Inferior parietal cortex (tissue), 1 donor: ENCODE measurements around the gene NAPEPLD.
"Not testable (repeated sequence)": the region's sequence is repeated elsewhere in the genome, so short reads cannot be mapped to it uniquely, and the experiment has no call there.

Source experiments
- DNase-seq: peaks from one replicate; pipeline ENCODE4 v3.0.0-alpha.2; 2016; ENCODE audit errors: extremely low spot score

NAPEPLD gene

GRCh38 chr7:103065667-103066066, 83.2 kb downstream of the NAPEPLD start:
- DNase-seq, result no peak

DNA sequence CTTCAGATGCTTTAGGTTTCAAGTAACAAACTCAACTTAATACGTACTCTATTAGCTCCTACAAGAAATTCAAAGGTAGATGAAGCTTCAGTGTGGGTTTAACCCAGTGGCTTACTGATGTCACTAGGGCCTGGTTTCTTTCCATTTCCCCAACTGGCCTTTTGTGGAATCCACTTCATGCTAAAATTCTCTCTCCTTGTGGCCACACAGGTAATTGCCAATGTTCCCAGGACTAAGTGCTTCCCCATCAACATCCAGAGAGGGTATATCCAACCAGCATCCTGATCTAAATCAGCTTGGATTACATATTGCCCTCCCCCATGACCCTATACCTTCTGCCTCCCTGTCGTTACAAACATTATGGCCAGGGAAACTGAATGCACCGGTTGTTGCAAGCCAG, 85.0 kb downstream of the NAPEPLD start:
- DNase-seq, result no peak

DNA sequence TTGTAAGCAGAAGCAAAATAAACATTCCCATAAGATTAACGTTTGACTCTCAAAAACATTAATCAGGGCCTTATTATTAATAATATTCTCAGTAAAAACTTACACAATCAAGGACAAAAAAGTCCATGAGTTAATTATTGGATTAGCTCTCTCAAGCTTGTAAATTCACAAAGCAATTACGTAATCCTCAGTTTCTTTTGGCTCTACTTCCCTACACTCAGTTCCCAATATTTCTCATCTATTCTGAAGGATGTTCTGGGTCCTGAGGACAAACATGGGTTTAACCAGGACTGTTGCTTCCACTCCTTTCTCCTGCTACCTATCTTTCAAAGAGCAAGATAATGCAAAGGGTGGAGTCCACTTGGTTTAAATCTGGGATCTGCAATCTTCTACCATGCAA, 89.4 kb downstream of the NAPEPLD start:
- DNase-seq, result no peak

DNA sequence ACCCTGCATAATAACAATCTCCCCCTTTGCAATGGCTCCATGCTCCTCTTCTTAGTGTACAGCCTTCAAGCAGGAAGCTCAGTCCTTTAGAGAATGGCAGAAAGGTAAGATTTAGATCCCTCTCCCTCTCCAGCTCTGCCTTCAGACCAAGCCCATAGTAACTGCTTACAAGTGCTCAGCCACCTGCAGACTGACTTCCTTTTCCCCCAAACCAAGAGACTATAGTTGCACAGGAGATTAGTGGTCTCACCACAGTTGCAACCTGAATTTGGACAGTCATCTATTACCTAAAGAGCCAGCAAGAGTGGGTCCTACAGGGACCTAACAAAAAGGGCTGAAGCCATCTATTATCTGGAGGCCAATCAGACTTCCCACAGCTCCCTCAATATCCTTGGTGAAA, 90.8 kb downstream of the NAPEPLD start:
- no peak for DNase-seq

- DNase-seq, result not testable (repeated sequence)
These were observed 92.9 kb downstream of the NAPEPLD start for GRCh38 chr7:103056006-103056405.

GRCh38 chr7:103051519-103051918, 97.4 kb downstream of the NAPEPLD start:
- DNase-seq, result no peak
